Rectal smooth muscle tissue (tissue), 1 donor: Measurements from ENCODE around the gene FOSL2.
"Not testable (repeated sequence)": the region's sequence is repeated elsewhere in the genome, so short reads cannot be mapped to it uniquely, and the experiment has no call there.

Source experiments
- H3K27ac ChIP-seq: one replicate; pipeline ENCODE4 v1.7.0; 2013; ENCODE audit warnings: low read depth, low read length, inconsistent platforms
- H3K27me3 ChIP-seq: one replicate; pipeline ENCODE4 v1.7.0; 2013; ENCODE audit warnings: low read length; ENCODE audit not compliant: control insufficient read depth, insufficient read depth
- H3K36me3 ChIP-seq: one replicate; pipeline ENCODE4 v1.7.0; 2013; ENCODE audit warnings: low read length; ENCODE audit not compliant: control insufficient read depth, insufficient read depth
- H3K4me1 ChIP-seq: one replicate; pipeline ENCODE4 v1.7.0; 2013; ENCODE audit warnings: low read length; ENCODE audit not compliant: control insufficient read depth, insufficient read depth
- H3K4me3 ChIP-seq: one replicate; pipeline ENCODE4 v1.7.0; 2013; ENCODE audit warnings: low read length
- H3K9ac ChIP-seq: one replicate; pipeline ENCODE4 v1.7.0; 2013; ENCODE audit warnings: low read length

Gene FOSL2

DNA sequence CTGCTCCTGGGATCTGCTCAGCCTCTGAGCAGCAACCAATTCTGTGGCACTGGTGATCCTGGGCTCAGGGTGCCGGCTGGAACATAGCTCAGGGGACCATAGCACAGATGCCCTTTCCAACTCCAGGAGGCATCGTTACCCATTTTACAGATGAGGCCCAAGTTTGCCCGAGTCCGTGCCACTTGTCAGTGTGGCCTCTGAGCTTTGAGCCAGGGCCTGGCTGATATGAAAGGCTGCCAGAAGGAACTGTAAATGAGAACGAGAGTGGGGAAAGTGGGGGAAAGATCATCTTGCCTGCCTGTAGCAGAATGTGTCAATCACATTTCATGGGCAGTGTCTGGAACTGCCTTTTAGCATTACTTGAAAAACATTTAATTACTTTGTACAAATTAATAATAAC lies 23.3 kb upstream of the FOSL2 start:
- Histone ChIP-seq H3K9ac (no peak overlapping the region), H3K4me3 (no peak overlapping the region), H3K4me1 (no peaks in the 10 kb centered on the region), H3K27ac (no peak overlapping the region), H3K36me3 (no peaks in the 10 kb centered on the region), H3K27me3 (no peaks in the 10 kb centered on the region)

DNA sequence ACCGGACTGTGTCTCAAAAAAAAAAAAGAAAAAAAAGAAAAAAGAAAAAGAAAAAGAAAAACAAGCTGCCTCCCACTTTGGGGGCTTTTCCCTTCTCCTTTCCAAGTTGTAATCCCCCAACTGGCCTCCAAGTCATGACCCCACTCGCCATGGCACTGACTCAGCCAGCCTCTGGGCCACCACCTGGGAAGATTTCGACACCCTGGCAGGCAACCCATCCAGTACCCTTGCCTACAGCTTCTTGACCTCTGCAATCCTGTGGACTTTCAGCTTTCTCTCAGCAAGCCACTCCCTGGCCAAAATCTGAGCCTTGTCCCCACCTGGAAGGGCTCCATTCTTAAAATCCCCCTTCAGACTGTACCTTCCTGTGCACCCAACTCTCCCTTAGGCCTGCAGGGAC lies 22.3 kb upstream of the FOSL2 start:
- H3K27ac ChIP-seq: no peak overlapping the region
- no peak overlapping the region for H3K9ac ChIP-seq
- no peaks in the 10 kb centered on the region for H3K36me3 ChIP-seq
- no peaks in the 10 kb centered on the region for H3K27me3 ChIP-seq
- no peak overlapping the region for H3K4me3 ChIP-seq
- H3K4me1 ChIP-seq: no peaks in the 10 kb centered on the region

DNA sequence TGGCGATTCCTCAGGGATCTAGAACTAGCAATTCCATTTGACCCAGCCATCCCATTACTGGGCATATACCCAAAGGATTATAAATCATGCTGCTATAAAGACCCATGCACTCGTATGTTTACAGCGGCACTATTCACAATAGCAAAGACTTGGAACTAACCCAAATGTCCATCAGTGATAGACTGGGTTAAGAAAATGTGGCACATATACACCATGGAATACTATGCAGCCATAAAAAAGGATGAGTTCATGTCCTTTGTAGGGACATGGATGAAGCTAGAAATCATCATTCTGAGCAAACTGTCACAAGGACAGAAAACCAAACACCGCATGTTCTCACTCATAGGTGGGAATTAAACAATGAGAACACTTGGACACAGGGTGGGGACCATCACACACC lies 20.9 kb upstream of the FOSL2 start:
- H3K4me3 ChIP-seq, H3K27me3 ChIP-seq, H3K27ac ChIP-seq, H3K9ac ChIP-seq, H3K4me1 ChIP-seq, H3K36me3 ChIP-seq: not testable (repeated sequence)

DNA sequence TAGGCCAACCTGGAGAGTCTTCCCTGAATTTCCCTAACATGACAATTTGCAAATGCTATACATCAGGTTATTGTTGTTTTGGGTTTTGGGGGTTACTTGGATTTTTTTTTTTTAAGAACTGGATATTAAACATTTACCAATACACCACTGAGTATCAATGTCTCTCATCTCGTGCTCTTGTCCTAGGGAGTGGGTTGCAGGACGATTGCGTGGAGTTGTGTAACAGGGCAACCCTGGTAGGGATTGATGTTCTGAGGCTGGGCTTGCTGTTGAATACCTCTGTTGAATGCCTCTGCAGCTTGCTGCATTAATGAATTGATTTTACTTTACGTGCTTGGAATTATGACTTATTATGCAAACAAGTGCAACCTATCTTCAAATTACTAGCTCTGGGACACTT lies 18.8 kb upstream of the FOSL2 start:
- Histone ChIP-seq H3K9ac (no peak overlapping the region), H3K27ac (no peak overlapping the region), H3K4me1 (no peaks in the 10 kb centered on the region), H3K27me3 (no peaks in the 10 kb centered on the region), H3K4me3 (no peak overlapping the region), H3K36me3 (no peaks in the 10 kb centered on the region)

DNA sequence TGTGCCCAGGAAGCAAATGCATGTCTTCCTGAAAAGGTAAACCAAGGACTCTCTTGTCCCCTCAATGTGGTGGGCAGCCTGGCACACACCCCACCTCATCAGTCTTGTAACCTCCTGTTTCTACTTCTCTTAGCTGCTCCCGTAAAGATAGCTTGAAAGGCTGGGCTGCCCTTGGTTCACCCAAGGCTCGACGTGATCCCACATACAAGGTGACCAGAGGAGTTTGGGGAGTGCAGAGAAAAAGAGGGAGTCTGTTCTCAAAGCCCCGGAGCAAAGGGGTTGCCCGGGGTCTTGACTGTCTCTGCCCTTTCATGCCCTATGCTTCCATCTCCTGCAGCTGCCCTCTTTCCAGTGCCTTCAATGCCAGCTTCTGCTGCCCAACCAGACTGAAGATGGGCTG lies 18.3 kb upstream of the FOSL2 start:
- H3K36me3 ChIP-seq: no peaks in the 10 kb centered on the region
- no peak overlapping the region for H3K4me3 ChIP-seq
- no peaks in the 10 kb centered on the region for H3K4me1 ChIP-seq
- H3K27ac ChIP-seq: no peak overlapping the region
- no peaks in the 10 kb centered on the region for H3K27me3 ChIP-seq
- no peak overlapping the region for H3K9ac ChIP-seq

DNA sequence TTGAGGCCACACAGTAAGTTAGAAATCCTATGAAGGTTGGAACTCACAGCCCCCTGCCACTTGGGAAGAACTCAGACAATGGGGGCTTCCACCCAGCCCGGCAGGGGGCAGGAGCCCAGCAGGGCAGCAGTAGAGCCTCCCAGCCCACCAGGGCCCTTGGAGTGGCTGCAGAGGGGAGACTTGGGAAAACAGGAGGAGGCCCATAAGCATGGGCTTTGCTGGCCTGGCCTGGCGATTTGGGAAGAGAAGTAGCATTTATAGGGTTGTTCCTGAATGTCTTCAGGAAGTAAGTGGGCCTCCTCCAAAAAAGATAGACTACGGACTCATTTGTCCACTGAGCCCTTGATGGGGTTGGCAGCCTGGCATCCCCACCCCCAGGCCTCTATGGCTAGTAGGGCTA lies 17.4 kb upstream of the FOSL2 start:
- Histone ChIP-seq H3K36me3 (no peaks in the 10 kb centered on the region), H3K4me3 (no peak overlapping the region), H3K4me1 (no peaks in the 10 kb centered on the region), H3K27ac (no peak overlapping the region), H3K9ac (no peak overlapping the region), H3K27me3 (no peaks in the 10 kb centered on the region)

DNA sequence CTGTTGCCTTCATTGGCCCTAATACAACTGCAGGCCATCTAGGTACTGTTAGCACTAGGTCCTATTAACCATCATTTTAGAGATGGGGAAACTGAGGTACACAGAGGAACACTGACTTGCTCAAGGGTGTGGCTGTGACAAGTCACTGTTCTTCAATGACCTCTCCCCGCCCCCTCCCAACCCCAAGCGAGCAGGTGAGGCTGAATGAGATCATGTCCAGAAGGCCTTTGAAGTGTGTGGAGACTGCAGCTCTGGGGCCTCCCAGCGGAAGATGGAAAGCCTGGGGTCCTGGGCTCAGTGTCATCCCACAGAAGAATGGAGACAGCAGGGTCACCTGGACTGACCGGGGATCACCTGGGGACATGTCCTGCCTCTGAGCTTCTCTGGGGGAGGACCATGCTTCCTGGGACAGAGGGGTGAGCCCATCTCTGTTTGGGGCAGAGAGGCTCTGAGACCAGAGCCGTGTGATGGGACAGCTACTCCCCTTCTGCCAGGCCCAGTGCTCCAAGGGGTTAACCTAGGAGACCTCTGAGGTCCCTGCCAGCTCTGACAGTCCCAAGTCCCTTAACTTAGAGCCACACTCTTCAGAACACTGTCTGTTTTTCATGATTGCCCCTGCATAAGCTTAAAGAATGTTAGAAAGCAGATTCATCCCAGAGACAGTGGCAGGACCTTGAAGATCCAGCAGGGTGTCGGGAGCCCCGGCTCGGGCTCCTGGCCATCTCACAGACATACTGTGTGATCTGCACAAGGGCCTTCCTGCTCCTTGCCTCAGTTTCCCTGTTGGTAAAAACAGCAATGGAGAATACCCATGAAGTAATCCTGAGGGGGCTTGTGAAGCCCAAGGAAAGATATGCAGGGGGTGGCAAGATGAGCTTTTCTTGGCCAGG lies 16.7 kb upstream of the FOSL2 start:
- Histone ChIP-seq H3K36me3 (no peaks in the 10 kb centered on the region), H3K9ac (no peak overlapping the region), H3K4me3 (no peak overlapping the region), H3K27me3 (no peaks in the 10 kb centered on the region), H3K4me1 (no peaks in the 10 kb centered on the region), H3K27ac (no peak overlapping the region)

DNA sequence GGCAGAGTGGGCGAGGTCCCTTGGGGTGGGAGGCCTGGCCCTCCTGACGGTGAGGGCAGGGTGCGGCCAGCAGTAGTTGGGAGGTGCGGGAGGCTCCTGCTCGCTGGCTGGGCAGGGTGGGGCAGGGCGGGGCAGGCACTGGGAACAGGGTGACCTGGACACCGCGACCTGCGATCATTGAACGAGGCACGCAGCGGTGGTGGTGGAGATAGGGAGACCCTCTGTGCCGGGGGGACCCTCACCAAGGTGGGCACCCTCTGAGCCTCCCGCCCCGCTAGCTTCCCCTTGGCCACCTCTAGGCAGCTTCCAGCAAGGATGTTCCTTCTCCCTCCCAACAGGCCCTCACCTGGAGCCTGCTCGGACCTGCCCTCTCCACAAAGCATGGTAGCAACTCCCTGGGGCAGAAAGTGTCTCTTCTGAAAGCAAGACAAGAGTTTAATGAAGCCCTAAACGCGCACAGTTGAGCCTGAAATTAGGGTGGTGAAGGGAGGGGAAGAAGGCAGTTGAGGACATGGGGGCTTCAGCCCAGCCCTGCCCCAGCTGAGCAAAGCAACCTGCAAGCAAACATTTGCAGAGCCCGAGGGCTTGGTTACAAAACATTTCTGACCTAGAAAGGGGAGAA lies 15.4 kb upstream of the FOSL2 start:
- Histone ChIP-seq H3K4me1 (no peaks in the 10 kb centered on the region), H3K27ac (no peak overlapping the region), H3K4me3 (no peak overlapping the region), H3K36me3 (no peaks in the 10 kb centered on the region), H3K9ac (no peak overlapping the region), H3K27me3 (no peaks in the 10 kb centered on the region)

DNA sequence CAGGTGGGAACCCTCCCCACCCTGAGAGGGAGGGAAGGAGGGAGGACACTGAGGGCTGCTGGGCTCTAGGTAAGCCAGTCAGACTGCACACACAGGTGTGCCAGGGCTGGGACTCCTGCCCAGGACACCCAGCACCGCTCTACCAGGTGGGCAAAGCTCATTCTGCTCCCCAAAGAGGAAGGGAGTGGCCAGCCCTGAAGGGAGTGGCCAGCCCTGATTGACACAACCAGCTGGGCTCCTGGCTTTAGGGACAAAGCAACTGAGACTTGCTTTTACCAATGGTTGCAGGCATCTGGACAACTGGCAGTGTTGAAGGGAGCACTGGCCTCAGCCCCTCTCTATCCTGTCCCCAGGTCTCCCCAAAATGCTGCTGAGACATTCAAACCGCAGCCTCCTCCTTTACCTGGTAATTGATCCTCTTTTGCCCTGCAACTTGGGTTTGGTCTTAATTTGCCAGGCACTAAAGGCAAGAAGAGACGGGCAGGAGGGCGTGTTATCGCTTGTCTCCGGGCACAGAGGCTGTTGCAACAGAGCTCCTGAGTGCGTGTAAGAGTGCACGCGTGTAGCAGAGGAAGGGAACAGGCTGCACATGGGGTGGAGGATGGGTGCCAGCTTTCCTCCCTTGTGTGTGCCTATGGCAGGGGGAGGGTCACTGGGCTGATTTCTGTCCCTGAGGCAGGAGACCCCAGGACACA lies 14.5 kb upstream of the FOSL2 start:
- Histone ChIP-seq H3K9ac (peak overlapping the region; percentile 17), H3K4me3 (no peak overlapping the region), H3K36me3 (no peaks in the 10 kb centered on the region), H3K27me3 (no peaks in the 10 kb centered on the region), H3K27ac (no peak overlapping the region), H3K4me1 (no peaks in the 10 kb centered on the region)

DNA sequence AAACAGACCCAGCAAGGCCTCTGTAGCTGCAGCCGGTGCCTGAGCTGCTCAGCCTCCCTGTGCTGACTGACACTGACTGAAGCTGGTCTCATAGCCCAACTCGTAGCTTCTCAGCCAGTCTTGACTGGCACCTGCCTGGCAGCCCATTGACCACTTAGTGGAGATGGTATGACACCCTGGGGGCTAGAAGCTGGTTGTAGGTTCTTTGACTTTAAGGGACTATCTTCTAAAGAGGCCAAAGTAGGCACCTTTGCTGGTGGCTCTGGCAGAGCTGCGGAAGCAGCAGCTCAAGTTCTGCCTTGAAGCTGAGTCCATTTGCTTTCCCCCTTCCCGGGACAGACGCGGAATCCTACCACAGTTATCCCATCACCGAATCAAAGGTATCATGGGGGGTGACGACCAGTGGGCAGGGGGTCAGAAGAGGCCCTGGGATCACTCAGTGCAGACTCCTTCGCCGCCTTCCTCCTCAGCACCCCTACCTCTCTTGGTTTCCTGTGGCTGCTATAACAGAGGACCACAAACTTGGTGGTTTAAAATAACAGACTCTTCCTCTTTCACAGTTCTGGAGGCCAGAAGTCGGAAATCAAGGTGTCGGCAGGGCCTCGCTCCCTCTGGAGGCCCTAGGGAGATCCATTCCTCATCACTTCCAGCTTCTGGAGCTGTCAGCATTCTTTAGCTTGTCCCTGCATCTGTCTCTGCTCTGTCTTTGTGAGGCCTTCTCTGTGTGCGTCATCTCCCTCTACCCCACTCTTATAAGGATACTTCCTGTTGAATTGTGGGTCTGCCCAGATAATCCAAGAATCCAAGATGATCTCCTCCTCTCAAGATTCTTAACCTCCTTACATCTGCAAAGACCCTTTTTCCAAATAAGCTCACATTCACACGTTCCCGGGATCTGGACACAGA lies 13.7 kb upstream of the FOSL2 start:
- no peaks in the 10 kb centered on the region for H3K36me3 ChIP-seq
- no peak overlapping the region for H3K27ac ChIP-seq
- H3K4me1 ChIP-seq: no peaks in the 10 kb centered on the region
- no peak overlapping the region for H3K4me3 ChIP-seq
- peak overlapping the region; percentile 17 for H3K9ac ChIP-seq
- no peaks in the 10 kb centered on the region for H3K27me3 ChIP-seq

DNA sequence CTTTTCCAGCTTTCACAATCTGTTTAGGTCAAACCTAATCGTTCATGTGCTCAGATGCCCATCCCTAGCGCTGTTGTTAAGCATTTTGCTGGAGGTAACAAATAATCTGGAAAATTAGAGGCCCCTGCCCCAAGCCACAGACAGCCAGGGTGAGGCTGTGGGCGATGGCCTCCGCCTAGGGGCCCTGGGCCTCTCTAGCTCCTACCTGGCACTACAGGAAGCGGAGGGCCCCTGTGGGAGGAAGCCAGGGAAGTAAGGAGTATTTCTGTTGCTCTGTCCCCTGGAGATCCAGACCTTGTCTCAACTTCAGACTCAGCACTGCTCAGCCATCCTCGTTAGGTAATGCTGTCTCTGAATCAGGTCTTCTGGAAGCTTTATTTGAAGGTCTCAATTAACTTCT lies 12.4 kb upstream of the FOSL2 start:
- H3K4me1 ChIP-seq: no peaks in the 10 kb centered on the region
- no peak overlapping the region for H3K9ac ChIP-seq
- no peak overlapping the region for H3K4me3 ChIP-seq
- H3K36me3 ChIP-seq: no peaks in the 10 kb centered on the region
- no peak overlapping the region for H3K27ac ChIP-seq
- H3K27me3 ChIP-seq: no peaks in the 10 kb centered on the region
